Middle frontal gyrus (tissue), 1 donor: ENCODE measurements around the gene LSM10.

Source experiments
- DNase-seq: peaks from one replicate; pipeline ENCODE4 v3.0.0-alpha.2; 2015; ENCODE audit warnings: low spot score; ENCODE audit errors: extremely low spot score

LSM10 gene

GRCh38 chr1:36408479-36408878 lies 10.8 kb upstream of the LSM10 start:
- DNase-seq: no peak

- DNase-seq: no peak
These were observed 8.7 kb upstream of the LSM10 start for GRCh38 chr1:36406440-36406839.

- DNase-seq: no peak
These were observed 4.8 kb upstream of the LSM10 start for GRCh38 chr1:36402504-36402890.

- no peak for DNase-seq
These were observed 4.1 kb upstream of the LSM10 start for GRCh38 chr1:36401602-36402503.

GRCh38 chr1:36400825-36401601 lies 3.3 kb upstream of the LSM10 start:
- DNase-seq: no peak

GRCh38 chr1:36400514-36400824 lies 2.8 kb upstream of the LSM10 start:
- no peak for DNase-seq

- no peak for DNase-seq
These were observed 766 bp upstream of the LSM10 start for GRCh38 chr1:36398370-36398977.

DNA sequence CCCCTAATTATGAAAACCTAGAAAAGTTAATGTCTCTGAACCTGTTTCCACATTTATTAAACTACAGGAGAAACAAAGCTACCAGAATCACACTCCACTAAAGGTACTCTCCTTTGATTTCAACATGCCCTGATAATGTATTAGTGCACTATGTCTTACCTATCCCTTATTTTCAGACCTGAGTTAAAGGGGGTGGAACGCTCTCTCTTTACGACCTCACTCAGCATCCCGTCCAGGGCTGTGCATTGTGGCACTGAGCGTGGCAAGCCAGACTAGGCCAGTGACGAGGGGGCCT lies 678 bp downstream of the LSM10 start:
- DNase-seq: no peak

- DNase-seq: no peak
These were observed 1.3 kb downstream of the LSM10 start for GRCh38 chr1:36396359-36396758.

DNA sequence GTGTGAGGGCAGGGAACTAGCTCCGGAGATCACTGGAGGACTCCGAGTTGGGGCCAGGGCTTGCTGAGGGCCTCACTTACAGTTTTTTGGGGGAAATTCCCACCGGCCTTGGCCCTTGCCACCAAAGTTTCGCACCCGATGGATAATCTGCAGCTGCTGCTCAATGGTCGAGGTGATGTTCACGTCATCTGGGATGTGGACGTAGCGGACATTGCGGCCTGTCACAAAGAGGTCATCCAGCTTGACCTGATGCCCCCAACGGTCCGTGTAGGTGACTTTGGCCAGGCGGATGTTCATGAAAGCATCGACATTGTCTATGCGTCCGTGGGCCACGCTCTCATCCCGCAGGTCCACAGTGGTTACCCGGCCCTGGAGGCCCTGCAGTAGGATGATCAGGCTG lies 4.0 kb downstream of the LSM10 start:
- no peak for DNase-seq

DNA sequence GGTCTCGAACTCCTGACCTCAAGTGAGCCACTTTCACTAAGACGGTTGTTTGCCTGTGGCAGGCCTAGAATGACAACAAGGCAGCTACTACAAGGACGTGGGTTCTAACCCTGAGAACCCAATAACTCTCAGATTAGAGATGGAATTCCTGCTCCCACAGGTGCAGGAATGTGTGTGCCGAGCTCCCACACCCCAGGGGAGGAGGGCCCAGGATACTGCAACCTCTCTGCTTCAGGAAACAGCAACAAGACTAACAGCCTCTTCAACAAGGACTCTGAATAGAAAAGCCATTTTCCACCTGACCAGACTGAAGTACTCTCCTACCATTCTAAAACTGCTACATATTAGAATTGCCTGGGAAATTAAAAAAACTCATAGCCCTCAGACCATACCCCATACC lies 4.9 kb downstream of the LSM10 start:
- no peak for DNase-seq

DNA sequence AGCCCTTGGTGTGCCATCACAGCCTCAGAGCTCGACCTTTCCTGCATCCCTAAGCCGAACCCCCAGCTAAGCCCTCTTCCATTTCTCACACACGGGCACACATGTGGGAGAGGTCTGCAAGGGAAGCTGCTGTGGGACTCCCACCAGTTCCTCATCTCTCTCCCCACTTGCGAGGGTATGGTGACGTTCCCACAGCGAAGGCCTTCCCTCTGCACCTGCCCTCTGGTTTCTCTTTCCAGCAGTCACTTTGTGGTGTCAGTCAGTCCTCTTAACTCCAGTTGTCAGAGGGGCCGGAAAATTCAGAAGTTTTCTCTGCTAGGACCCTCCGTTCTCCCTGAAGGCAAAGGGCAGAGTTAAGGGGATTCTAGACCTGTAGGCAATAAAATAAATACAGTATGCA lies 6.4 kb downstream of the LSM10 start:
- DNase-seq: no peak

DNA sequence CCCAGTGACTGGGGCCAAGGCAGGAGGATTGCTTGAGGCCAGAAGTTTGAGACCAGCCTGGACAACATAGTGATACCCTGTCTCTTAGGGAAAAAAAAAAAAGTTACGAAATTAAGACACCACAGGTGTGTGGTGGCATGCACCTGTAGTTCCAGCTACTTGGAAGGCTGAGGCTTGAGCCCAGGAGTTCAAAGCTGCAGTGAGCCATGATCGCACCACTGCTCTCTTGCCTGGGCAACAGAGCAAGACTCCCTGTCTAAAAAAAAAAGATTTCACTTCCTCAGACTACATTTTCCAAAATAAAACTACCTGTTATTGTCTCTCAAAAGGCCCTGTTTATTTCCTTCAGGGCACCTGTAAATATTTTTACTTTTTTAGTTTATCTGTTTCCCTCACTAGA lies 7.3 kb downstream of the LSM10 start:
- no peak for DNase-seq

GRCh38 chr1:36389999-36390398 lies 7.7 kb downstream of the LSM10 start:
- no peak for DNase-seq

DNA sequence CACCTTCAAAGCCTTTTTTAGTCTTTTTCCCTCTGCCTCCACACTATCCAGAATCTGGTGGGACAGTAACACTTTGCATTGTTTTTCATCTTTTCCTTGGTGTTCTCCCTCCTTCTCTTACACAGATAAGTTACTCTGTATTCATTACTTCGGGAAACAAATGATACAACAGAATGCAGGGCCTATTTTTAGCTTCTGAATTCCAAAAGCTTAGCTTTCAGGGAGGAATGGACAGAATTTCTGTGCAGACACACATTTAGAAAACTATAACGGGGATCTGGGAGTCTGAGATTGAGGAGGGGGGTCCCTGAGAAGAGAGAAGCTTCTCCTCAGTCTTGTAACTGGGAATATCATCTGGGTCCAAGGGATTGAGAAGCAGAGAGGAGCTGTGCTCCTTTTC lies 8.4 kb downstream of the LSM10 start:
- no peak for DNase-seq

GRCh38 chr1:36387141-36387949 lies 10.4 kb downstream of the LSM10 start:
- no peak for DNase-seq

DNA sequence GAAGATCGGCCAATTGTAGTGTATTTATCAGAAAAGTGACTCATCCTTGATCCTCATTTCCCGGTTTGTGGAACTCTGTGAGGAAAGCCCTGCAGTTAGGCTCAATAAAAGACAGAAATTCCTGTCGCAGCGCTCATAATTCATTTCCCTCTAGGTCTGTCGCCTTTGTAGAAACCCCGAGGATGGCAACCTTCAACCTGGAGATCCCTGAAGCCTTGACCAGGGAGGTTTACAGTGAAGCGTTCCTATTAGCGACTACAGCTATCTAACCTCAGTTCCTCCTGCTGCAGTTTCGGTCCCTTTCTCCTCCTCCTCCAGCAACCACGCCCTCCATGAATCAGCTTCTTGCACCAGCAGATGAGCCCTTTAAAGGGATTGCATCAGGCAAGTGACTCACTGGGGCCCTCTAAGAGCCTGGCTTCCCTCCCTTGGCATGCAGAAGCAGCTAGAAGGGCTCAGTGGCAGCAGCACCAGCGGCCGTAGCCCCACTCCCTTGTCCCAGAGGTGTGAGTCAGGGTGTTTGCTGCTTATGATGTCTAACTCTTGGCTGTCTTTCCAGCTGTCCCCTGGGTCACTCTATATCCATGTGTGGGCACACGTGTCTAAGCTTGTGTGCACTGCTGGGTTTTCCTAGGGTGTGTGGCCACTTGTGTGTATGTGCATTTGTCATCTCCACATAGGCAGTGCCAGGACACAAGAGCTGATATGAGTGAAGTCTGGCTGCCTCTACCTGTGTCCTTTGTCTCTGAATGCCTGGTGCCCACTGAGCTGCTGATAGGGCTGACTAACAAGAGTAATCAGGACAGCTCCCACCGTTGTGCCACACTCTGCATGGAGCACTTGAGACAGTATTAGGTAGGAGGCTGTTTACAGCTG lies 11.2 kb downstream of the LSM10 start:
- DNase-seq: peak; percentile 77

DNA sequence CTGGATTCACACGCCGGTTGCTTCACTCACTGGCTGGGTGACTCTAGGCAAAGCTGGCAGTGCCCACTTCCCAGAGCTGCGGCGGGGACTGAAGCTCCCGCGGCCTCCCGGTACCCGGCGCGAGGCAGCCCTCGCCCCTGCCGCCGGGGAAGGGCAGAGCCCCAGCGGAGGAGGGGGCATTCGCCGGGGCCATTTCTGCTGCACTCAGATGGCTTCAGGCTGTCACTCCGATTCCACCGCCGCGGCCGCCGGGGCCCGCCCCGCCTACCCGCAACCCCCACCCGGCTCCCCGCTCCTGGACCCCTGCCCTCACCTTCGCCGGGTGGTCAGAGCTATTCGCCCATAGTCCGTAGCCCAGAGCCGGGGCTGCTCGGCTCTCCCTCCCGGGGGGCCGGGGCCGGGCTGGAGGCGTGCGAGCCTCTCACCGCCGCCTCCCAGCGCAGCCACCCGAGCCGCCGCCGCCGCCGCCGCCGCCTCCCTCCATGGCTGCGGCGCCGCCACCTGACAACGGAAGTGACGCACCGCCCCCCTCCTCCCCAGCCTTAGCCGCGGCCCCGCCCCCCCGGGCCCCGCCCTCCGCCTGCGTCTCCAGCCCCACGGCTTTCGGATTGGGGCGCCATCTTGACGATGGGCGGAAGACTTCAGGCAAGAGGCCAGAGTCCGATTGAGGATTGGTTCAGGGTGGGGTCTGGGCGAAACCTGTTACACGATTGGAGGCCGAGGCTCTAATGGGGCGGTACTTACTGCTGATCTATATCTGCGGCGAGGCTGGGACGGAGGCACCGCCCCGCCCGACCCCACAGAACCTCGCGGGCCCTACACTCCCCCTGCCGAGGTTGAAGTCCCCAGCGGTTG lies 12.1 kb downstream of the LSM10 start, which contains the start of gene STK40:
Gene STK40 (minus strand): TSS at position 515 of the 855 bp plus-strand sequence. CDS start 24,592 bp downstream, outside the sequence.
- DNase-seq: peak; percentile 98

GRCh38 chr1:36384542-36385409 lies 12.9 kb downstream of the LSM10 start:
- DNase-seq: no peak
